HCT116 (cell line): Measurements from ENCODE around the gene CBX1. TPM values are rescaled to one million over a fixed set of nuclear protein-coding genes. Genes with fewer than 3 reads are reported as not detected.

Source experiments
- ATAC-seq: fragments of 200-7000 bp; cut with Tn5 transposase; 2 replicates; pipeline ENCODE4 v1.9.1; 2020; ENCODE audit warnings: mild to moderate bottlenecking, moderate library complexity
- BruUV-seq: library from RNA; stranded (reverse); fragments of 400-500 nt; replicated peaks from 2 replicates; lab custom pipeline; 2021; lab: Mats Ljungman, UMichigan
- CTCF ChIA-PET: fragments of 300-600 bp; sonication (Branson Sonifier 250); formaldehyde crosslinking; loops from one replicate; lab custom pipeline; 2021; ENCODE audit warnings: antibody characterized with exemption; lab: Charles Lee
- POLR2A ChIA-PET: fragments of 300-600, 350-600 bp; sonication (Branson Sonifier 250); formaldehyde crosslinking; loops from one replicate; lab custom pipeline; 2021; ENCODE audit warnings: antibody characterized with exemption; lab: Charles Lee
- RAD21 ChIA-PET, 2 experiments: fragments of 300-600 bp; sonication (Branson Sonifier 250); formaldehyde crosslinking; loops; one replicate each; lab custom pipeline; 2023; ENCODE audit warnings: low total read pairs in 2 of 2; ENCODE audit not compliant: uncharacterized antibody in 2 of 2, unreplicated experiment in 2 of 2, low non-redundant PET in 1 of 2; lab: Charles Lee
- DNase-seq: peaks from one replicate; pipeline ENCODE4 v3.0.0-alpha.2; 2010; ENCODE audit warnings: low read depth, low spot score
- H2AFZ ChIP-seq: fragments of 200-600 bp; shearing (Covaris generic), sonication (generic); 2 replicates; pipeline ENCODE4 v1.6.1; 2017; ENCODE audit warnings: low read depth, mixed run types, mixed read lengths, antibody characterized with exemption, low read length; ENCODE audit not compliant: poor library complexity, severe bottlenecking
- H3K27ac ChIP-seq: 2 replicates; pipeline ENCODE4 v1.5.1; 2012; ENCODE audit warnings: low read depth, low read length
- H3K27me3 ChIP-seq: fragments of 200-600 bp; sonication (generic); 2 replicates; pipeline ENCODE4 v1.6.1; 2016; ENCODE audit warnings: mixed run types, low read length, mixed read lengths; ENCODE audit not compliant: insufficient read depth
- H3K36me3 ChIP-seq, 2 experiments: fragments of 200-500 bp in 1 of 2; fragments of 200-600 bp in 1 of 2; sonication (Bioruptor generic) in 1 of 2; sonication (generic) in 1 of 2; 2 replicates each; pipeline versions ENCODE4 v1.5.1 to v1.6.1; 2014 to 2016; ENCODE audit warnings: low read length in 2 of 2, inconsistent platforms in 1 of 2, mixed read lengths in 1 of 2, mixed run types in 1 of 2; ENCODE audit not compliant: insufficient read depth in 2 of 2, control insufficient read depth in 1 of 2
- H3K4me1 ChIP-seq, 2 experiments: fragments of 200-600 bp in 1 of 2; sonication (generic) in 1 of 2; 2 replicates each; pipeline versions ENCODE4 v1.5.1 to v1.6.1; 2012 to 2017; ENCODE audit warnings: low read length in 2 of 2, inconsistent platforms in 1 of 2, mild to moderate bottlenecking in 1 of 2, mixed read lengths in 1 of 2, mixed run types in 1 of 2, moderate library complexity in 1 of 2; ENCODE audit not compliant: insufficient read depth in 2 of 2, control insufficient read depth in 1 of 2
- H3K4me2 ChIP-seq: fragments of 200-600 bp; sonication (generic); 2 replicates; pipeline ENCODE4 v1.6.1; 2017; ENCODE audit warnings: mixed run types, low read length, mixed read lengths
- H3K4me3 ChIP-seq, 2 experiments: fragments of 200-600 bp in 1 of 2; sonication (generic) in 1 of 2; replicated peaks in 1 of 2; 2 replicates each; pipeline ENCODE4 v1.5.1; 2011 to 2016; ENCODE audit warnings: low read length in 2 of 2, control low read depth in 1 of 2, low read depth in 1 of 2, mild to moderate bottlenecking in 1 of 2, mixed read lengths in 1 of 2, mixed run types in 1 of 2
- H3K79me2 ChIP-seq: fragments of 200-600 bp; sonication (generic); 2 replicates; pipeline ENCODE4 v1.6.1; 2017; ENCODE audit warnings: mild to moderate bottlenecking, mixed run types, low read length, moderate library complexity, mixed read lengths; ENCODE audit not compliant: insufficient read depth
- H3K9ac ChIP-seq: fragments of 200-600 bp; sonication (generic); 2 replicates; pipeline ENCODE4 v1.6.1; 2016; ENCODE audit warnings: low read length, mixed read lengths
- H3K9me2 ChIP-seq: fragments of 200-600 bp; sonication (generic), shearing (Covaris generic); 2 replicates; pipeline ENCODE4 v1.6.1; 2017; ENCODE audit warnings: mixed run types, mild to moderate bottlenecking, moderate library complexity; ENCODE audit not compliant: insufficient read depth
- H3K9me3 ChIP-seq, 2 experiments: fragments of 200-500 bp in 1 of 2; fragments of 200-600 bp in 1 of 2; sonication (Bioruptor generic) in 1 of 2; sonication (generic) in 1 of 2; 2 replicates each; pipeline ENCODE4 v1.6.1; 2014 to 2017; ENCODE audit warnings: low read length in 2 of 2, mixed read lengths in 2 of 2, inconsistent platforms in 1 of 2, low read depth in 1 of 2, mild to moderate bottlenecking in 1 of 2, mixed run types in 1 of 2, moderate library complexity in 1 of 2; ENCODE audit not compliant: control insufficient read depth in 1 of 2, insufficient read depth in 1 of 2
- H4K20me1 ChIP-seq: fragments of 200-600 bp; sonication (generic), shearing (Covaris generic); 2 replicates; pipeline ENCODE4 v1.6.1; 2017; ENCODE audit warnings: mixed run types, mild to moderate bottlenecking, moderate library complexity; ENCODE audit not compliant: insufficient read depth
- CBX3 ChIP-seq: IDR thresholded peaks from 2 replicates; pipeline ENCODE4 v1.6.1; 2012; ENCODE audit warnings: low read depth
- ELF1 ChIP-seq: IDR thresholded peaks from 2 replicates; pipeline ENCODE4 v1.6.1; 2012; ENCODE audit warnings: low read depth, borderline replicate concordance
- EZH2phosphoT487 ChIP-seq: fragments of 200-600 bp; IDR thresholded peaks from 2 replicates; pipeline ENCODE4 v1.6.1; 2018; ENCODE audit warnings: antibody characterized with exemption, borderline replicate concordance
- JUND ChIP-seq: IDR thresholded peaks from 2 replicates; pipeline ENCODE4 v1.6.1; 2012
- POLR2A ChIP-seq: IDR thresholded peaks from 2 replicates; pipeline ENCODE4 v1.7.0; 2011; ENCODE audit warnings: borderline replicate concordance; ENCODE audit not compliant: insufficient read depth, insufficient read length; ENCODE audit errors: extremely low read depth
- RAD21 ChIP-seq: IDR thresholded peaks from 2 replicates; pipeline ENCODE4 v1.6.1; 2012; ENCODE audit warnings: low read depth, mild to moderate bottlenecking
- SRF ChIP-seq: IDR thresholded peaks from 2 replicates; pipeline ENCODE4 v1.6.1; 2012; ENCODE audit warnings: low read depth
- ZFX ChIP-seq: fragments of 450-650 bp; IDR thresholded peaks from 2 replicates; pipeline ENCODE4 v1.6.1; 2017
- ZNF274 ChIP-seq: fragments of 200-500 bp; sonication (Bioruptor generic); IDR thresholded peaks from 2 replicates; pipeline ENCODE4 v1.6.1; 2014; ENCODE audit warnings: mild to moderate bottlenecking, low read depth, low read length, inconsistent platforms
- intact Hi-C: fragments of 100-400 bp; cut with micrococcal nuclease; formaldehyde crosslinking; loops from 2 replicates; pipeline ENCODE4 v1.10.0; 2022
- total RNA-seq: library from RNA; stranded (reverse); gene quantifications from one replicate; pipeline ENCODE4 v1.2.1, GENCODE V29; 2021; ENCODE audit not compliant: unreplicated experiment
- TF ChIP-seq, protein P1 (sequence below): IDR thresholded peaks from 2 replicates; pipeline ENCODE4 v1.6.1; 2012; ENCODE audit warnings: low read depth
- TF ChIP-seq, protein P2 (sequence below): IDR thresholded peaks from 2 replicates; pipeline ENCODE4 v1.6.1; 2011; ENCODE audit warnings: mild to moderate bottlenecking, low read length, moderate library complexity; ENCODE audit not compliant: insufficient replicate concordance; ENCODE audit errors: extremely low read depth
- TF ChIP-seq, protein P3 (sequence below), 3 experiments: fragments of 200-600 bp in 1 of 3; sonication (generic) in 1 of 3; IDR thresholded peaks in 2 of 3; conservative IDR thresholded peaks in 1 of 3; 2 replicates each; pipeline ENCODE4 v1.5.1; 2012 to 2017; ENCODE audit warnings: low read depth in 2 of 3, low read length in 2 of 3, antibody characterized with exemption in 1 of 3, borderline replicate concordance in 1 of 3, control low read depth in 1 of 3, mild to moderate bottlenecking in 1 of 3, mixed read lengths in 1 of 3, mixed run types in 1 of 3, moderate library complexity in 1 of 3; ENCODE audit not compliant: insufficient read depth in 1 of 3
- TF ChIP-seq, protein P4 (sequence below): IDR thresholded peaks from 2 replicates; pipeline ENCODE4 v1.6.1; 2012

CBX1 gene
- total RNA-seq, 1 experiment from 2014 or later = 136 TPM

DNA sequence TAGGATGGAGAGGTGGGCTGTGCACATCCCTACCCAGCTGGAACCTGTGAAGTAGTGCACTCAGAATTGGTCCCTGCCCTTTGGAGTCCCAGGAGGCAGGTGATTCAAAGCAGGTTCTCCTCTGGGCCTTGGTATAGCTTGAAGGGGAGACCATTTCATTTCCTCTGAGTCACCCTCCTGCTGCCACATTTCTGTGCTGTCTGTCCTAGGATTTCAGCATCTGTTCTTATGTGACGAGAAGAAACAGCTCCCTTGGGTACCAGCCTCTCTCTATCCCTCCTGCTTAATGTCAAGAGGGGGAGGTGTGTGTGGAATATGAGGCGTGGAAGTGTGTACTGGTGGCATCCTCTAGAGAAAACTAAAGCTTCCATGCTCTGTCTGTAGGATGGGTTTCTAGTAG, 58.1 kb downstream of the CBX1 start:
- Histone ChIP-seq H3K4me2 (no peak overlapping the region), H3K9ac (no peak overlapping the region), H3K9me2 (no peaks in the 10 kb centered on the region), H3K79me2 (no peaks in the 10 kb centered on the region), H3K27ac (no peak overlapping the region), H4K20me1 (no peaks in the 10 kb centered on the region), H3K4me1 (peaks cover 8 to 28% of the 10 kb centered on the region in 2 experiments), H3K36me3 (no peaks in the 10 kb centered on the region), H3K4me3 (no peak overlapping the region), H3K9me3 (no peaks in the 10 kb centered on the region), H3K27me3 (no peaks in the 10 kb centered on the region), H2AFZ (no peak overlapping the region)
- no TSS peak for BruUV-seq
- TF ChIP-seq POLR2A (no peak), RAD21 (no peak), ZNF274 (no peak), EZH2phosphoT487 (no peak), CBX3 (no peak), ZFX (no peak), SRF (no peak), ELF1 (no peak), JUND (no peak)
- TF ChIP-seq, protein P1, sequence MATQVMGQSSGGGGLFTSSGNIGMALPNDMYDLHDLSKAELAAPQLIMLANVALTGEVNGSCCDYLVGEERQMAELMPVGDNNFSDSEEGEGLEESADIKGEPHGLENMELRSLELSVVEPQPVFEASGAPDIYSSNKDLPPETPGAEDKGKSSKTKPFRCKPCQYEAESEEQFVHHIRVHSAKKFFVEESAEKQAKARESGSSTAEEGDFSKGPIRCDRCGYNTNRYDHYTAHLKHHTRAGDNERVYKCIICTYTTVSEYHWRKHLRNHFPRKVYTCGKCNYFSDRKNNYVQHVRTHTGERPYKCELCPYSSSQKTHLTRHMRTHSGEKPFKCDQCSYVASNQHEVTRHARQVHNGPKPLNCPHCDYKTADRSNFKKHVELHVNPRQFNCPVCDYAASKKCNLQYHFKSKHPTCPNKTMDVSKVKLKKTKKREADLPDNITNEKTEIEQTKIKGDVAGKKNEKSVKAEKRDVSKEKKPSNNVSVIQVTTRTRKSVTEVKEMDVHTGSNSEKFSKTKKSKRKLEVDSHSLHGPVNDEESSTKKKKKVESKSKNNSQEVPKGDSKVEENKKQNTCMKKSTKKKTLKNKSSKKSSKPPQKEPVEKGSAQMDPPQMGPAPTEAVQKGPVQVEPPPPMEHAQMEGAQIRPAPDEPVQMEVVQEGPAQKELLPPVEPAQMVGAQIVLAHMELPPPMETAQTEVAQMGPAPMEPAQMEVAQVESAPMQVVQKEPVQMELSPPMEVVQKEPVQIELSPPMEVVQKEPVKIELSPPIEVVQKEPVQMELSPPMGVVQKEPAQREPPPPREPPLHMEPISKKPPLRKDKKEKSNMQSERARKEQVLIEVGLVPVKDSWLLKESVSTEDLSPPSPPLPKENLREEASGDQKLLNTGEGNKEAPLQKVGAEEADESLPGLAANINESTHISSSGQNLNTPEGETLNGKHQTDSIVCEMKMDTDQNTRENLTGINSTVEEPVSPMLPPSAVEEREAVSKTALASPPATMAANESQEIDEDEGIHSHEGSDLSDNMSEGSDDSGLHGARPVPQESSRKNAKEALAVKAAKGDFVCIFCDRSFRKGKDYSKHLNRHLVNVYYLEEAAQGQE = no peak
- TF ChIP-seq, protein P2, sequence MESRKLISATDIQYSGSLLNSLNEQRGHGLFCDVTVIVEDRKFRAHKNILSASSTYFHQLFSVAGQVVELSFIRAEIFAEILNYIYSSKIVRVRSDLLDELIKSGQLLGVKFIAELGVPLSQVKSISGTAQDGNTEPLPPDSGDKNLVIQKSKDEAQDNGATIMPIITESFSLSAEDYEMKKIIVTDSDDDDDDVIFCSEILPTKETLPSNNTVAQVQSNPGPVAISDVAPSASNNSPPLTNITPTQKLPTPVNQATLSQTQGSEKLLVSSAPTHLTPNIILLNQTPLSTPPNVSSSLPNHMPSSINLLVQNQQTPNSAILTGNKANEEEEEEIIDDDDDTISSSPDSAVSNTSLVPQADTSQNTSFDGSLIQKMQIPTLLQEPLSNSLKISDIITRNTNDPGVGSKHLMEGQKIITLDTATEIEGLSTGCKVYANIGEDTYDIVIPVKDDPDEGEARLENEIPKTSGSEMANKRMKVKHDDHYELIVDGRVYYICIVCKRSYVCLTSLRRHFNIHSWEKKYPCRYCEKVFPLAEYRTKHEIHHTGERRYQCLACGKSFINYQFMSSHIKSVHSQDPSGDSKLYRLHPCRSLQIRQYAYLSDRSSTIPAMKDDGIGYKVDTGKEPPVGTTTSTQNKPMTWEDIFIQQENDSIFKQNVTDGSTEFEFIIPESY = no peak
- TF ChIP-seq, protein P3, sequence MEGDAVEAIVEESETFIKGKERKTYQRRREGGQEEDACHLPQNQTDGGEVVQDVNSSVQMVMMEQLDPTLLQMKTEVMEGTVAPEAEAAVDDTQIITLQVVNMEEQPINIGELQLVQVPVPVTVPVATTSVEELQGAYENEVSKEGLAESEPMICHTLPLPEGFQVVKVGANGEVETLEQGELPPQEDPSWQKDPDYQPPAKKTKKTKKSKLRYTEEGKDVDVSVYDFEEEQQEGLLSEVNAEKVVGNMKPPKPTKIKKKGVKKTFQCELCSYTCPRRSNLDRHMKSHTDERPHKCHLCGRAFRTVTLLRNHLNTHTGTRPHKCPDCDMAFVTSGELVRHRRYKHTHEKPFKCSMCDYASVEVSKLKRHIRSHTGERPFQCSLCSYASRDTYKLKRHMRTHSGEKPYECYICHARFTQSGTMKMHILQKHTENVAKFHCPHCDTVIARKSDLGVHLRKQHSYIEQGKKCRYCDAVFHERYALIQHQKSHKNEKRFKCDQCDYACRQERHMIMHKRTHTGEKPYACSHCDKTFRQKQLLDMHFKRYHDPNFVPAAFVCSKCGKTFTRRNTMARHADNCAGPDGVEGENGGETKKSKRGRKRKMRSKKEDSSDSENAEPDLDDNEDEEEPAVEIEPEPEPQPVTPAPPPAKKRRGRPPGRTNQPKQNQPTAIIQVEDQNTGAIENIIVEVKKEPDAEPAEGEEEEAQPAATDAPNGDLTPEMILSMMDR (IDR thresholded peaks at IDR 0.05 in 2 of 3, conservative IDR thresholded peaks at IDR 0.05 in 1 of 3; ENCODE audit: borderline replicate concordance in 1 of 3, insufficient read depth in 1 of 3, low read depth in 2 of 3, low read length in 2 of 3) = no peak
- TF ChIP-seq, protein P4, sequence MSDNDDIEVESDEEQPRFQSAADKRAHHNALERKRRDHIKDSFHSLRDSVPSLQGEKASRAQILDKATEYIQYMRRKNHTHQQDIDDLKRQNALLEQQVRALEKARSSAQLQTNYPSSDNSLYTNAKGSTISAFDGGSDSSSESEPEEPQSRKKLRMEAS = no peak
- RAD21 ChIA-PET = no interaction called here
- POLR2A ChIA-PET = no interaction called here
- DNase-seq = no peak
- ATAC-seq = no peak
- CTCF ChIA-PET = interaction anchor here (1.2 to 4.8 kb wide), 2 partner anchors 17 to 37 kb away, joined by 5 to 38 read pairs; no protein-coding TSS in a partner anchor
- intact Hi-C loops = no loop called here
